Activated T-cell treated with anti-CD3 and anti-CD28 coated beads, Interleukin-2, amount 50 U/mL, for 24 hours (primary cell): ENCODE measurements around the gene INIP.
A peak's percentile ranks its signal among the peaks of the same experiment; 100 is the strongest.
"Not testable (repeated sequence)": the region's sequence is repeated elsewhere in the genome, so short reads cannot be mapped to it uniquely, and the experiment has no call there.

Source experiments
- DNase-seq: peaks from one replicate; pipeline ENCODE4 v3.0.0-alpha.2; 2020
- H3K27ac Mint-ChIP-seq: 2 replicates; pipeline ENCODE4 v1.8.0; 2020; ENCODE audit warnings: mild to moderate bottlenecking, mixed read lengths
- H3K27me3 Mint-ChIP-seq: 2 replicates; pipeline ENCODE4 v1.8.0; 2020; ENCODE audit warnings: mixed read lengths
- H3K36me3 Mint-ChIP-seq: 2 replicates; pipeline ENCODE4 v1.8.0; 2020; ENCODE audit warnings: low read depth, mixed read lengths
- H3K4me1 Mint-ChIP-seq: 2 replicates; pipeline ENCODE4 v1.8.0; 2020; ENCODE audit warnings: low read depth, mixed read lengths
- H3K4me3 Mint-ChIP-seq: 2 replicates; pipeline ENCODE4 v1.8.0; 2020; ENCODE audit warnings: mild to moderate bottlenecking, moderate library complexity, mixed read lengths
- H3K9me3 Mint-ChIP-seq: 2 replicates; pipeline ENCODE4 v1.8.0; 2020; ENCODE audit warnings: mixed read lengths

Gene INIP

GRCh38 chr9:112719696-112720095, 1.8 kb upstream of the INIP start:
- DNase-seq, result no peak
- no peaks in the 10 kb centered on the region for H3K27me3 Mint-ChIP-seq
- H3K4me3 Mint-ChIP-seq, result no peak overlapping the region
- peaks cover 31% of the 10 kb centered on the region for H3K4me1 Mint-ChIP-seq
- peak overlapping the region; percentile 24 for H3K27ac Mint-ChIP-seq
- H3K36me3 Mint-ChIP-seq, result peaks cover 11% of the 10 kb centered on the region
- no peaks in the 10 kb centered on the region for H3K9me3 Mint-ChIP-seq

DNA sequence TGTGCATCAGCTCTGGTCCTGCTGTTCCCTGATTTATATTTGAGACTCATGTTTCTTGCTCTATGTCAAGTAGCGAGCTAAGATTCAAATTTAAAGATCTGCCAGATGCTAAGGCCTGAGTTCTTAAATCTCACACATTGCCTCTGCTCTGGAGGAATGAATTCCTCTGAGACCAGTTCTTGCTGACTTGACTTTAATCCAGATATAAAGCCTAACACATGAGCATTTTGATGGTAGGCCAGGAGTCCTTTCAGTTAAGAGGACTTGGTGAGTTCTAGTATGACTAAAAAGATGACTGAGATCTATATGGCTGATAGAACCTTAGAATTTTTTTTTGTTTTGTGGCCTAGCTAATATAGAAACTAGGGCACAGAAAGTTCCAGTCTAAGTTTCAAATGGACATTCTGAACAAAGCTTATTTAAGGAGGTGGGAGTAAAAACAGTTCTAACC, 1.3 kb upstream of the INIP start:
- no peak overlapping the region for H3K4me3 Mint-ChIP-seq
- no peak for DNase-seq
- no peaks in the 10 kb centered on the region for H3K27me3 Mint-ChIP-seq
- peak overlapping the region; percentile 24 for H3K27ac Mint-ChIP-seq
- peaks cover 13% of the 10 kb centered on the region for H3K36me3 Mint-ChIP-seq
- H3K4me1 Mint-ChIP-seq, result peaks cover 33% of the 10 kb centered on the region
- H3K9me3 Mint-ChIP-seq, result no peaks in the 10 kb centered on the region

DNA sequence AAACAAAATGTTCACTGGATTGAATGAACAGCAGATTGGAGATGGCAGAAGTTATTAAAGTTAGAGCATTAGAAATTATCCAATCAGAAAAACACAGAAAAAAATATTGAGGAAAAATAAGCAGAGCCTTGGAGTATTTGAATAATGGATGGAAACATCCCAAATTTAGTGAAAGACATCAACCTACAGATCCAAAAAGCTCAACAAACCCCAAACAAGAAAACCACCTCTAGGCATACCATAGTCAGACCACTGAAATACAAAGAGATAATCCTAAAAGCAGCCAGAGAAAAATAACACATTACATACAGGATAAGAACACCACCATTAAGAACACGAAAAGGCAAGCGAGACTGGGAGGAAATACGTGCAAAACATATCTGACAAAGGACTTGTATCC, 5.2 kb downstream of the INIP start:
- no peak for DNase-seq
- H3K27me3 Mint-ChIP-seq, result no peaks in the 10 kb centered on the region
- H3K4me1 Mint-ChIP-seq, result peaks cover 48% of the 10 kb centered on the region
- no peak overlapping the region for H3K27ac Mint-ChIP-seq
- no peaks in the 10 kb centered on the region for H3K9me3 Mint-ChIP-seq
- H3K36me3 Mint-ChIP-seq, result peaks cover 65% of the 10 kb centered on the region
- no peak overlapping the region for H3K4me3 Mint-ChIP-seq

DNA sequence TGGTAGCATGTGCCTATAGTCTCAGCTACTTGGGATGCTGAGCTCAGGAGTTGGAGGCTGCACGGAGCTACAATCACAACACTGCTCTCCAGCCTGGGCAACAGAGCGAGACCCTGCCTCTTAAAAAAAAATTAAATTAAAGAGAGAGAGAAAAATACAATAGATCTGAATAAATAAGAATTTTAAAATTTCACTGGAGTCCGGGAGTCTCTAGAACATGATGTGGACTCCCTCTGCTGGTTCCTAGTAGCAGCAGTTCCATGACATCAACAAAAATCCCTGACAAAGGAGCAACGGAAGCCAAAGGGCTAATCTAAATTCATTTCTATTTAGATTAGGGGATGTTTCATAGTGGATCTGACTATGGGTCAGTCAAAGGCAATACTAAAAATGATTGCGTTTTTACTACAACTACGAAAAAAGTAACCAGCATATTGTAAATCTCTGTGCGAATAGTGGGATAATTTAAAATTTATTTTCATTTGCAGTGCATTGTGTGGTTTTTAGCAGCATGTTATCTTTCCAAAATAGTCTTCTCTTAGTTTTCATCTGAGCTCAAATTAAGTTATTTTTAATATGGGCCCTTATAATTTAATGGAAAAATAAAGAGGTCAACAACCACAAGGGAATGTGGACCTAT, 6.7 kb downstream of the INIP start:
- H3K27me3 Mint-ChIP-seq, result no peaks in the 10 kb centered on the region
- DNase-seq, result no peak
- H3K9me3 Mint-ChIP-seq, result no peaks in the 10 kb centered on the region
- peaks cover 61% of the 10 kb centered on the region for H3K36me3 Mint-ChIP-seq
- H3K4me3 Mint-ChIP-seq, result no peak overlapping the region
- H3K27ac Mint-ChIP-seq, result no peak overlapping the region
- peaks cover 44% of the 10 kb centered on the region for H3K4me1 Mint-ChIP-seq

GRCh38 chr9:112705768-112706427, 12.0 kb downstream of the INIP start:
- H3K9me3 Mint-ChIP-seq, result no peaks in the 10 kb centered on the region
- DNase-seq, result no peak

GRCh38 chr9:112703304-112703703, 14.6 kb downstream of the INIP start:
- H3K36me3 Mint-ChIP-seq, result peaks cover 66% of the 10 kb centered on the region

More at GRCh38 chr9:112705768-112706427, 12.0 kb downstream of the INIP start:
- Mint-ChIP-seq H3K27ac (no peak overlapping the region), H3K27me3 (no peaks in the 10 kb centered on the region), H3K4me1 (peaks cover 34% of the 10 kb centered on the region), H3K4me3 (no peak overlapping the region), H3K36me3 (peaks cover 66% of the 10 kb centered on the region)

GRCh38 chr9:112700085-112700484, 17.8 kb downstream of the INIP start:
- no peaks in the 10 kb centered on the region for H3K27me3 Mint-ChIP-seq
- peaks cover 72% of the 10 kb centered on the region for H3K36me3 Mint-ChIP-seq
- H3K27ac Mint-ChIP-seq, result no peak overlapping the region
- peaks cover 32% of the 10 kb centered on the region for H3K4me1 Mint-ChIP-seq
- DNase-seq, result no peak
- no peaks in the 10 kb centered on the region for H3K9me3 Mint-ChIP-seq
- no peak overlapping the region for H3K4me3 Mint-ChIP-seq

More at GRCh38 chr9:112703304-112703703, 14.6 kb downstream of the INIP start:
- Mint-ChIP-seq H3K27ac (no peak overlapping the region), H3K4me3 (no peak overlapping the region), H3K4me1 (peaks cover 40% of the 10 kb centered on the region), H3K9me3 (no peaks in the 10 kb centered on the region), H3K27me3 (no peaks in the 10 kb centered on the region)
- DNase-seq, result no peak

DNA sequence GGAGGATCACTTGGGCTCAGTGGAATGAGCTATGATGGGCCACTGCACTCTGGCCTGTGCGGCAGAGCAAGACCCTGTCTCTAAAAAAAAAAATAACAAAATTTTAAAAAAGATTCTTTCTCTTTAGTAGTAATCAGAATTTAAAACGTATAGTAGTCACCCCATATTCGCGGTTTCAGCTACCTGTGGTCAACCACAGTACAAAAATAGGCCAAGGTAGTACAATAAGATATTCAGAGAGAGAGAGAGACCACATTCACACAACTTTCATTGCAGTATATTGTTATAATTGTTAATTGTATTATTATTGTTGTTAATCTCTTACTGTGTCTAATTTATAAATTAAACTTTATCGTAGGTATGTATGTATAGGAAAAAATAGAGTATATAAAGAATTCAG, 18.7 kb downstream of the INIP start:
- H3K27ac Mint-ChIP-seq, result no peak overlapping the region
- no peak overlapping the region for H3K4me3 Mint-ChIP-seq
- H3K36me3 Mint-ChIP-seq, result peaks cover 76% of the 10 kb centered on the region
- no peaks in the 10 kb centered on the region for H3K9me3 Mint-ChIP-seq
- H3K27me3 Mint-ChIP-seq, result no peaks in the 10 kb centered on the region
- no peak for DNase-seq
- H3K4me1 Mint-ChIP-seq, result peaks cover 32% of the 10 kb centered on the region

DNA sequence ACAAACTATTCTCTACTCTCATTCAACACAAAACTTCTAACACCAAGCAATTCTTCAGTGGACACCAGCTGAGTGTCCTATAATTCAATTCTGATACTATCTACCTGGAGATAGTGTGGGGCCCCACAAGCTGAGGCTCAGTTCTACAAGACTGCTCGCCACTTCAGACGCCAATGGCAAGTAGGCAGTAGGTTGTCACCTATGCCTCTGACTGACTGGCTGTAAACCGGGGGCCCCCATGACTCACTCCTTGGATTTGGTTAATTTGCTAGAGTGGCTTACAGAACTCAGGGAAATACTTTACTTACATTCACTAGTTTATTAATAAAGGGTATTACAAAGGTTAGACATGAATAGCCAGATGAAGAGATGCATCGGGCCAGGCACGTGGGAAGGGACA, 21.5 kb downstream of the INIP start:
- Mint-ChIP-seq H3K4me1 (peaks cover 30% of the 10 kb centered on the region), H3K4me3 (no peak overlapping the region), H3K27ac (peak overlapping the region; percentile 39), H3K36me3 (peaks cover 81% of the 10 kb centered on the region), H3K9me3 (no peaks in the 10 kb centered on the region), H3K27me3 (no peaks in the 10 kb centered on the region)
- DNase-seq, result no peak

DNA sequence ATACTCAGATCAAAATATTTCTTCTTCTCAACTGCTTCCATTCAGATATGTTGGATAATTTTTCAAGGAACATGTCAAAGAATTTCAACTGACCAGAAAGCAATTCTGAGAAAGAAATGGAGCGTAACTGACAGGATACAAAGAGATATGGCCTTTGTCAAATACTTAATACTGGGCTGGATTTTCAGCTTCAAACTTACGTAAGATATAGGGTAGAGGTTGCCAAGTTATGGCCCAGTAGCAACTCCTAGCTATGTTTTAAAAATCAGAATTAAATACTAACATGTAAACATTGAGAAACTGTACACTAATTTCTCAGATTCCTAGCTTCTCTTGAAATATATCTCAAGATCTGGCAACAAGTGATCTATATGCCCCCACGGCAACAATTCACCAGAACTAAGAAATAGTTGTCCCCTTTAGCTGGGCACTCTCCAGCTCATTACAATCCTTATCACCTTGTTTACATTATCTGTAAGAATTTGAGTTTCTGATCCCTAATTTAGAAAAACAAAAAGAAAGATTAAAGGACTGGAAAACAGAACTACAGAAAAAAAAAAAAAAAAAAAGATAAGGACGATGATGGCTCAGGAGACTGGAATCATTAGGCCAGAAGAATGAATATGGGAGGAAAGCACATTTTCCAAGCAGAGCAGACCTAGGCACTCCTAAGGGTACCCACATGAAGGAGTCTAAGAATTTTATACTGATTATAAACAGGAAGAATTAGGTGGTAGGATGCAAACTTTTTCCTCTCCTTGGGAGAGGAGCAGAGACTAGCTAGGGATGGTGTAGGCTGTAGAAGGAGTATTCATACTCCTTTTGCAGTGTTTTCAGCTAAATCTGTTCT, 23.0 kb downstream of the INIP start:
- H3K4me3 Mint-ChIP-seq, result no peak overlapping the region
- no peak overlapping the region for H3K27ac Mint-ChIP-seq
- peaks cover 19% of the 10 kb centered on the region for H3K4me1 Mint-ChIP-seq
- H3K9me3 Mint-ChIP-seq, result no peaks in the 10 kb centered on the region
- H3K27me3 Mint-ChIP-seq, result no peaks in the 10 kb centered on the region
- H3K36me3 Mint-ChIP-seq, result peaks cover 83% of the 10 kb centered on the region
- no peak for DNase-seq

DNA sequence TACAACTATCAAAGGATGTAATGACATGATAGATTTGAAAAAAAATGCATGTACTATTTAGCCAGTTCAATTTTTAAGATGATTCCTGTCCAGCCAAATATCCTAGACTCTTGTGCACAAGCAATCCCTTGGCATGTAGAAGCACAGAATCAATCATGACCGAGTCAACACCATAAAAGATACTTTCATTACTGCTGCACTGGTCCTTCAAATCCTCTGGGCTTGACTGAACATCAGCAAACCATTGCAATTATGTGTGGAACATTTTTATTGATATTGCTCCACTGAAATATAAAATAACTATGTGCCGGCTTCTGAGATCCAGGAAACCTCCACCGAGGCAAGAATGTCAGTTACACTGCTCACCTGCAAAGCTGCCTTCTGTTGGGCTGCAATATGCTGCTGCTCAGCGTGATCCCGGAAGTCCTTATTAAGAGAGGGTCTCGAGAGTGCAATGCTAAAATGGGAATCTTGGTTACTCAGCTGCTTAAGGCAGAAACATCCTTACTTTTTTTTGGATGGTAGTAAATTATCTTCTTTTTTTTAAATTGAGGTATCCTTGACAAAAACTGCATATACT, 28.7 kb downstream of the INIP start:
- Mint-ChIP-seq H3K9me3 (no peaks in the 10 kb centered on the region), H3K36me3 (peaks cover 94% of the 10 kb centered on the region), H3K27ac (no peak overlapping the region), H3K4me1 (peaks cover 2% of the 10 kb centered on the region), H3K4me3 (no peak overlapping the region), H3K27me3 (no peaks in the 10 kb centered on the region)
- no peak for DNase-seq

- Mint-ChIP-seq H3K4me3 (no peak overlapping the region), H3K9me3 (peaks cover 18% of the 10 kb centered on the region), H3K36me3 (peaks cover 24% of the 10 kb centered on the region), H3K27ac (no peak overlapping the region), H3K27me3 (no peaks in the 10 kb centered on the region), H3K4me1 (peaks cover 6% of the 10 kb centered on the region)
- no peak for DNase-seq
These were observed 37.0 kb downstream of the INIP start for GRCh38 chr9:112680731-112681402.

DNA sequence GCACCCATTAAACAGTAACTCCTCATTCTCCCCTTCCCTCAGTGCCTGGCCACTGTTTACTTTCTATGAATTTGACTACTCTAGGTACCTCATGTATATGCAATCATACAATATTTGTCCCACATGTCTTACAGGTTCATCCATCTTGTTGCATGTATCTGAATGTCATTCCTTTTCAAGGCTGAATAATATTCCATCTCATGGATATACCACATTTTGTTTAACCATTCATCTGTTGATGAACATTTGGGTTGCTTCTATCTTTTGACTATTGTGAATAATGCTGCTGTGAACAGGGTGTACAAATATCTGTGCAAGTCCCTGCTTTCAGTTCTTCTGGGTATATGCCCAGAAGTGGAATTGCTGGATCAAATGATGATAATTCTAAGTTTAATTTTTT, 40.9 kb downstream of the INIP start:
- no peak for DNase-seq
- H3K27ac Mint-ChIP-seq, result no peak overlapping the region
- H3K4me1 Mint-ChIP-seq, result no peaks in the 10 kb centered on the region
- no peaks in the 10 kb centered on the region for H3K27me3 Mint-ChIP-seq
- H3K36me3 Mint-ChIP-seq, result peaks cover 2% of the 10 kb centered on the region
- H3K9me3 Mint-ChIP-seq, result peaks cover 18% of the 10 kb centered on the region
- no peak overlapping the region for H3K4me3 Mint-ChIP-seq

DNA sequence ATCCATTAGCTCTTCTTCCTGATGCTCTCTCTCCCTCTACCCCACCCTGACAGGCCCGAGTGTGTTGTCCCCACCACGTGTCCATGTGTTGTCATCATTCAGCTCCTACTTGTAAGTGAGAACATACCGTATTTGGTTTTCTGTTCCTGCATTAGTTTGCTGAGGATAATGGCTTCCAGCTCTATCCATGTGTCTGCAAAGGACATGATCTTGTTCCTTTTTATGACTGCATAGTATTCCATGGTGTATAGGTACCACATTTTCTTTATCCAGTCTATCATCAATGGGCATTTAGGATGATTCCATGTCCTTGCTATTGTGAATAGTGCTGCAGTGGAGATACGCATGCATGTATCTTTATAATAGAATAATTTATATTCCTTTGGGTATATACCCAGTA, 44.7 kb downstream of the INIP start:
- not testable (repeated sequence) for H3K27me3 Mint-ChIP-seq, H3K4me1 Mint-ChIP-seq, H3K36me3 Mint-ChIP-seq, H3K4me3 Mint-ChIP-seq, DNase-seq, H3K27ac Mint-ChIP-seq
- peaks cover 11% of the 10 kb centered on the region for H3K9me3 Mint-ChIP-seq
